HepG2 (cell line): ENCODE results near the gene ITGAV. TPM values are rescaled to one million over a fixed set of nuclear protein-coding genes. Genes with fewer than 3 reads are reported as not detected.

Experiments
- ATAC-seq: fragments of 200-7000 bp; cut with Tn5 transposase; 3 replicates; pipeline ENCODE4 v1.9.1; 2020; ENCODE audit warnings: mild to moderate bottlenecking, moderate library complexity
- BruUV-seq: library from RNA; stranded (reverse); fragments of 400-500 nt; replicated peaks from 2 replicates; lab custom pipeline; 2021; lab: Mats Ljungman, UMichigan
- CTCF ChIA-PET: fragments of 300-600 bp; formaldehyde crosslinking; extraction: SDS; loops from one replicate; lab custom pipeline; 2021; ENCODE audit warnings: low total read pairs, inconsistent platforms, low intra/inter-chr PET ratio; lab: Yijun Ruan, JAX
- POLR2A ChIA-PET: fragments of 350-600 bp; sonication (Branson Sonifier 250); formaldehyde crosslinking; loops from one replicate; lab custom pipeline; 2020; ENCODE audit warnings: antibody characterized with exemption, inconsistent platforms; lab: Yijun Ruan, JAX
- DNase-seq: peaks from one replicate; pipeline ENCODE4 v3.0.0-alpha.2; 2015; ENCODE audit warnings: low spot score
- FAIRE-seq: peaks from 3 replicates; lab custom pipeline; 2011; peaks lifted over from hg19 to GRCh38; lab: Jason Lieb, UNC
- H2AFZ ChIP-seq: one replicate; pipeline ENCODE4 v1.6.1; 2011; ENCODE audit warnings: low read length, inconsistent platforms
- H3K27ac ChIP-seq: fragments of 300-600 bp; 3 replicates; pipeline ENCODE4 v1.8.0; 2011; ENCODE audit warnings: mixed run types, mild to moderate bottlenecking, mixed read lengths, low read length, inconsistent platforms; ENCODE audit not compliant: insufficient read depth; ENCODE audit errors: extremely low read length
- H3K27me3 ChIP-seq, 2 experiments: fragments of 200-600 bp in 1 of 2; 2 replicates in 1 of 2; 3 replicates in 1 of 2; pipeline versions ENCODE4 v1.6.0 to v1.8.0; 2011; ENCODE audit warnings: low read length in 2 of 2, mild to moderate bottlenecking in 2 of 2, moderate library complexity in 2 of 2, inconsistent platforms in 1 of 2; ENCODE audit not compliant: insufficient read depth in 2 of 2, control insufficient read depth in 1 of 2
- H3K36me3 ChIP-seq, 2 experiments: fragments of 200-600 bp in 1 of 2; replicated peaks in 1 of 2; 2 replicates in 1 of 2; 3 replicates in 1 of 2; pipeline versions ENCODE4 v1.5.1 to v1.8.0; 2011; ENCODE audit warnings: low read length in 2 of 2, inconsistent platforms in 1 of 2; ENCODE audit not compliant: insufficient read depth in 2 of 2, control insufficient read depth in 1 of 2
- H3K4me1 ChIP-seq: 2 replicates; pipeline ENCODE4 v1.5.1; 2012; ENCODE audit warnings: low read length, inconsistent platforms; ENCODE audit not compliant: insufficient read depth
- H3K4me2 ChIP-seq: 2 replicates; pipeline ENCODE4 v1.6.0; 2011; ENCODE audit warnings: low read depth, low read length, inconsistent platforms
- H3K4me3 ChIP-seq, 3 experiments: fragments of 200-600 bp in 1 of 3; sonication (generic), shearing (Covaris generic) in 1 of 3; replicated peaks in 1 of 3; 2 replicates each; pipeline ENCODE4 v1.5.1; 2011 to 2016; ENCODE audit warnings: low read length in 3 of 3, inconsistent platforms in 2 of 3, low read depth in 2 of 3, mild to moderate bottlenecking in 2 of 3, control low read depth in 1 of 3, mixed read lengths in 1 of 3; ENCODE audit not compliant: insufficient read depth in 1 of 3
- H3K79me2 ChIP-seq: one replicate; pipeline ENCODE4 v1.6.1; 2011; ENCODE audit warnings: low read length, inconsistent platforms; ENCODE audit not compliant: insufficient read depth
- H3K9ac ChIP-seq: 2 replicates; pipeline ENCODE4 v1.6.0; 2011; ENCODE audit warnings: mild to moderate bottlenecking, low read depth, low read length, inconsistent platforms; ENCODE audit not compliant: insufficient read depth
- H3K9me3 ChIP-seq: 2 replicates; pipeline ENCODE4 v1.5.1; 2012; ENCODE audit warnings: mild to moderate bottlenecking, low read length
- H4K20me1 ChIP-seq: 2 replicates; pipeline ENCODE4 v1.6.0; 2011; ENCODE audit warnings: inconsistent platforms, mild to moderate bottlenecking, low read length, moderate library complexity; ENCODE audit not compliant: insufficient read depth
- MAFF ChIP-seq: IDR thresholded peaks from 2 replicates; pipeline ENCODE4 v1.6.1; 2011; ENCODE audit warnings: low read depth, low read length, improper control_type of control experiment
- MAFK ChIP-seq, 2 experiments: IDR thresholded peaks in 1 of 2; conservative IDR thresholded peaks in 1 of 2; 2 replicates each; pipeline ENCODE4 v1.6.1; 2011; ENCODE audit warnings: improper control_type of control experiment in 2 of 2, low read length in 2 of 2
- PAWR ChIP-seq: sonication (generic); formaldehyde crosslinking; IDR thresholded peaks from 2 replicates; pipeline ENCODE4 v1.4.0; 2020; ENCODE audit warnings: missing genetic modification reagents, mild to moderate bottlenecking, borderline replicate concordance
- ZNF124 ChIP-seq: sonication (generic); formaldehyde crosslinking; IDR thresholded peaks from 2 replicates; pipeline ENCODE4 v1.4.0; 2020; ENCODE audit warnings: missing genetic modification reagents
- ZNF317 ChIP-seq: sonication (generic); formaldehyde crosslinking; IDR thresholded peaks from 2 replicates; pipeline ENCODE4 v1.5.0; 2020; ENCODE audit warnings: mild to moderate bottlenecking, missing genetic modification reagents
- WGBS: methylation state at CpG from one replicate; pipeline ENCODE4 v1.1.6; 2017; ENCODE audit warnings: low lambda C conversion rate; 5-methylcytosine and 5-hydroxymethylcytosine counted together
- in situ Hi-C: cut with HindIII; loops from 2 replicates; pipeline ENCODE4 v1.10.0; 2017; ENCODE audit warnings: low pct_unique_long_range_greater_than_20kb; ENCODE audit not compliant: extremely low pct_ligation_motif_present
- intact Hi-C: fragments of 100-400 bp; cut with micrococcal nuclease; formaldehyde crosslinking; loops from one replicate; pipeline ENCODE4 v1.10.0; 2022; ENCODE audit not compliant: unreplicated experiment
- polyA plus RNA-seq, 8 experiments: library from polyadenylated mRNA; depleted of rRNA in 3 of 8; stranded (reverse) in 7 of 8; unstranded in 1 of 8; fragments of >200 nt; fragmentation: Illumina TruSeq in 4 of 8; extraction: Trizol in 4 of 8; gene quantifications; 2 replicates each; pipeline versions ENCODE4 v1.2.1 to v1.2.3, GENCODE V29; 2011 to 2016; ENCODE audit warnings: low read depth in 4 of 8, missing spikeins in 1 of 8, mixed read lengths in 1 of 8; ENCODE audit not compliant: insufficient read depth in 1 of 8
- total RNA-seq, 5 experiments: library from RNA; depleted of rRNA; stranded (reverse); fragments of >200 nt; fragmentation: Illumina TruSeq; extraction: Trizol; gene quantifications; 2 replicates each; pipeline ENCODE4 v1.2.3, GENCODE V29; 2016; ENCODE audit warnings: low read depth in 1 of 5
- TF ChIP-seq, protein P1 (sequence below): IDR thresholded peaks from 2 replicates; pipeline ENCODE4 v1.6.1; 2016; ENCODE audit warnings: missing biosample characterization, missing genetic modification reagents, low read depth
- TF ChIP-seq, protein P2 (sequence below): sonication (generic); formaldehyde crosslinking; IDR thresholded peaks from 2 replicates; pipeline ENCODE4; 2020; ENCODE audit warnings: missing genetic modification reagents, mild to moderate bottlenecking, borderline replicate concordance
- TF ChIP-seq, protein P3 (sequence below): sonication (generic); formaldehyde crosslinking; IDR thresholded peaks from one replicate; pipeline ENCODE4 v1.5.1; 2020; ENCODE audit warnings: mild to moderate bottlenecking, missing genetic modification reagents; ENCODE audit errors: not compliant biosample characterization

Gene ITGAV
- total and polyA plus RNA-seq, 2 of the 13 experiments (the other 11 are each of a cell fraction or from before 2014, with no cell fraction given): 59.1 to 60.4 TPM

DNA sequence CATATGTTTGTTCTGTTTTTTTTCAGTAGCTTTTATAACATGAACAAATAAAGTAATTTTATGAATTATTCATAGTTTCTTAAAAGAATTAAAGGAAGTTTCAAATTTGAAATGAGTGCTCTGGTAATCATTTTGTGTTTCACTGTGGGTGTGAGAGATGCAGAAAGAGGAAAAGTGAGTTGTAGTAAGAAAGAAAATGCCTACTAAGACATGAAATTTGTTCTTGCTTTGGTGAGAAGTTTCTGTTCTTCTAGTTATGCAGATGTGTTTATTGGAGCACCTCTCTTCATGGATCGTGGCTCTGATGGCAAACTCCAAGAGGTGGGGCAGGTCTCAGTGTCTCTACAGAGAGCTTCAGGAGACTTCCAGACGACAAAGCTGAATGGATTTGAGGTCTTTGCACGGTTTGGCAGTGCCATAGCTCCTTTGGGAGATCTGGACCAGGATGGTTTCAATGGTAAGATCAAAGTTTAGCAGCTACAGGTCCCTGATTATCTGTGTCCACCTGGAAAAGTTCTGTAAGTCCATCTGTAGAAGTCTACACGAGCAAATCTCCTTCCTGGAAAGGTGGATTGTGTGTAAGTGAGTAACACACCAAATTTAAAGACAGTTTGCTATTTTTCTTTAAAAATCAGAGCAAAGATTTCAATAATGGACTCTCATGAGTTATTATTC lies 51.4 kb downstream of the ITGAV start (continued):
- TF ChIP-seq, protein P1, sequence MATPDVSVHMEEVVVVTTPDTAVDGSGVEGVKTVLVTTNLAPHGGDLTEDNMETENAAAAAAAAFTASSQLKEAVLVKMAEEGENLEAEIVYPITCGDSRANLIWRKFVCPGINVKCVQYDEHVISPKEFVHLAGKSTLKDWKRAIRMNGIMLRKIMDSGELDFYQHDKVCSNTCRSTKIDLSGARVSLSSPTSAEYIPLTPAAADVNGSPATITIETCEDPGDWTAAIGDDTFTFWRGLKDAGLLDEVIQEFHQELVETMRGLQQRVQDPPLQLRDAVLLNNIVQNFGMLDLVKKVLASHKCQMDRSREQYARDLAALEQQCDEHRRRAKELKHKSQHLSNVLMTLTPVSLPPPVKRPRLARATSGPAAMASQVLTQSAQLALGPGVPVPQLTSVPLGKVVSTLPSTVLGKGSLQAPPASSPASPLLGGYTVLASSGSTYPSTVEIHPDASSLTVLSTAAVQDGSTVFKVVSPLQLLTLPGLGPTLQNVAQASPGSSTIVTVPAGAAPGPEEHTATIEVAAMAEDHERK (CRISPR knock-in tag): no peak
- TF ChIP-seq ZNF124: no peak
- TF ChIP-seq PAWR (CRISPR knock-in tag): no peak
- TF ChIP-seq, protein P2, sequence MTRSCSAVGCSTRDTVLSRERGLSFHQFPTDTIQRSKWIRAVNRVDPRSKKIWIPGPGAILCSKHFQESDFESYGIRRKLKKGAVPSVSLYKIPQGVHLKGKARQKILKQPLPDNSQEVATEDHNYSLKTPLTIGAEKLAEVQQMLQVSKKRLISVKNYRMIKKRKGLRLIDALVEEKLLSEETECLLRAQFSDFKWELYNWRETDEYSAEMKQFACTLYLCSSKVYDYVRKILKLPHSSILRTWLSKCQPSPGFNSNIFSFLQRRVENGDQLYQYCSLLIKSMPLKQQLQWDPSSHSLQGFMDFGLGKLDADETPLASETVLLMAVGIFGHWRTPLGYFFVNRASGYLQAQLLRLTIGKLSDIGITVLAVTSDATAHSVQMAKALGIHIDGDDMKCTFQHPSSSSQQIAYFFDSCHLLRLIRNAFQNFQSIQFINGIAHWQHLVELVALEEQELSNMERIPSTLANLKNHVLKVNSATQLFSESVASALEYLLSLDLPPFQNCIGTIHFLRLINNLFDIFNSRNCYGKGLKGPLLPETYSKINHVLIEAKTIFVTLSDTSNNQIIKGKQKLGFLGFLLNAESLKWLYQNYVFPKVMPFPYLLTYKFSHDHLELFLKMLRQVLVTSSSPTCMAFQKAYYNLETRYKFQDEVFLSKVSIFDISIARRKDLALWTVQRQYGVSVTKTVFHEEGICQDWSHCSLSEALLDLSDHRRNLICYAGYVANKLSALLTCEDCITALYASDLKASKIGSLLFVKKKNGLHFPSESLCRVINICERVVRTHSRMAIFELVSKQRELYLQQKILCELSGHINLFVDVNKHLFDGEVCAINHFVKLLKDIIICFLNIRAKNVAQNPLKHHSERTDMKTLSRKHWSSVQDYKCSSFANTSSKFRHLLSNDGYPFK (CRISPR knock-in tag): no peak

DNA sequence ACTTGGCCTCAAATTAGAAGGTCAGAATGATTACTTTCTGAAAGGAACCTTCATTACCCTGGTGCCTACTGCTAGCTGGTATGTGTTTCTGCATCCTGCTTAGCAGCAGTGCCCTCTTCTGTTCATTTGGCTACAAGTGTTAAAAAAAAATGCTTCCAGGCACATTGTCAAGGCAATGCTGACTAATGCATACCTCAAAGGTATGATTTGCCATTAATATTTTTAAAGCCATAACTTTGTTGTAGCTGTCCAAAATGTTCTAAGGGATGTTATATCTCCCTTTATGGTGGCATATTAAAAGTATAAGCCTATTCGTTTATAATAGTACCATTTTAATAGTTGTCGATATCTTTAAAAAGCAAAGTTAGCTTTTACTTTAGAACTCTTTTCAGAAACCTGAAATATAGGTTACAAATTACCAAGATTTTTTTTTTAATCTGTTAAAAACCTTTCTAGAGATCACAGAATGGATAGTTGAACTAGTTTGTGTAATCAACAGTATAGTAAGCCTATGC lies 52.0 kb downstream of the ITGAV start:
- CTCF ChIA-PET: interaction anchor here (3.3 kb wide), 1 partner anchor 138 kb away, joined by 57 read pairs; no protein-coding TSS in a partner anchor
- FAIRE-seq (peak; percentile 59), ATAC-seq (peak; percentile 98), DNase-seq (peak; percentile 75)
- intact Hi-C loops: loop anchor here (1.0 to 2.0 kb wide), 3 partner anchors 51 to 156 kb away; partner anchors contain the start of genes ITGAV and ZC3H15
- no peaks in the 10 kb centered on the region for H3K27me3 ChIP-seq
- no peak overlapping the region for H3K4me2 ChIP-seq
- BruUV-seq: no TSS peak
- H3K9ac ChIP-seq: no peak overlapping the region
- H3K4me3 ChIP-seq: no peak overlapping the region
- peaks cover 18 to 46% of the 10 kb centered on the region in 2 experiments for H3K36me3 ChIP-seq
- no peak overlapping the region for H3K27ac ChIP-seq
- in situ Hi-C loops: no loop called here
- no peaks in the 10 kb centered on the region for H3K79me2 ChIP-seq
- no peak overlapping the region for H2AFZ ChIP-seq
- H3K9me3 ChIP-seq: no peaks in the 10 kb centered on the region
- WGBS: 78% methylated on average over 2 of the region's 2 CpGs
- H3K4me1 ChIP-seq: no peaks in the 10 kb centered on the region
- no peaks in the 10 kb centered on the region for H4K20me1 ChIP-seq
- POLR2A ChIA-PET: interaction anchor here (0.9 to 1.7 kb wide), 2 partner anchors 108 to 156 kb away, joined by 3 to 4 read pairs; partner anchors contain the start of gene ZC3H15
- peak; percentile 84 for TF ChIP-seq MAFF
- TF ChIP-seq, protein P3, sequence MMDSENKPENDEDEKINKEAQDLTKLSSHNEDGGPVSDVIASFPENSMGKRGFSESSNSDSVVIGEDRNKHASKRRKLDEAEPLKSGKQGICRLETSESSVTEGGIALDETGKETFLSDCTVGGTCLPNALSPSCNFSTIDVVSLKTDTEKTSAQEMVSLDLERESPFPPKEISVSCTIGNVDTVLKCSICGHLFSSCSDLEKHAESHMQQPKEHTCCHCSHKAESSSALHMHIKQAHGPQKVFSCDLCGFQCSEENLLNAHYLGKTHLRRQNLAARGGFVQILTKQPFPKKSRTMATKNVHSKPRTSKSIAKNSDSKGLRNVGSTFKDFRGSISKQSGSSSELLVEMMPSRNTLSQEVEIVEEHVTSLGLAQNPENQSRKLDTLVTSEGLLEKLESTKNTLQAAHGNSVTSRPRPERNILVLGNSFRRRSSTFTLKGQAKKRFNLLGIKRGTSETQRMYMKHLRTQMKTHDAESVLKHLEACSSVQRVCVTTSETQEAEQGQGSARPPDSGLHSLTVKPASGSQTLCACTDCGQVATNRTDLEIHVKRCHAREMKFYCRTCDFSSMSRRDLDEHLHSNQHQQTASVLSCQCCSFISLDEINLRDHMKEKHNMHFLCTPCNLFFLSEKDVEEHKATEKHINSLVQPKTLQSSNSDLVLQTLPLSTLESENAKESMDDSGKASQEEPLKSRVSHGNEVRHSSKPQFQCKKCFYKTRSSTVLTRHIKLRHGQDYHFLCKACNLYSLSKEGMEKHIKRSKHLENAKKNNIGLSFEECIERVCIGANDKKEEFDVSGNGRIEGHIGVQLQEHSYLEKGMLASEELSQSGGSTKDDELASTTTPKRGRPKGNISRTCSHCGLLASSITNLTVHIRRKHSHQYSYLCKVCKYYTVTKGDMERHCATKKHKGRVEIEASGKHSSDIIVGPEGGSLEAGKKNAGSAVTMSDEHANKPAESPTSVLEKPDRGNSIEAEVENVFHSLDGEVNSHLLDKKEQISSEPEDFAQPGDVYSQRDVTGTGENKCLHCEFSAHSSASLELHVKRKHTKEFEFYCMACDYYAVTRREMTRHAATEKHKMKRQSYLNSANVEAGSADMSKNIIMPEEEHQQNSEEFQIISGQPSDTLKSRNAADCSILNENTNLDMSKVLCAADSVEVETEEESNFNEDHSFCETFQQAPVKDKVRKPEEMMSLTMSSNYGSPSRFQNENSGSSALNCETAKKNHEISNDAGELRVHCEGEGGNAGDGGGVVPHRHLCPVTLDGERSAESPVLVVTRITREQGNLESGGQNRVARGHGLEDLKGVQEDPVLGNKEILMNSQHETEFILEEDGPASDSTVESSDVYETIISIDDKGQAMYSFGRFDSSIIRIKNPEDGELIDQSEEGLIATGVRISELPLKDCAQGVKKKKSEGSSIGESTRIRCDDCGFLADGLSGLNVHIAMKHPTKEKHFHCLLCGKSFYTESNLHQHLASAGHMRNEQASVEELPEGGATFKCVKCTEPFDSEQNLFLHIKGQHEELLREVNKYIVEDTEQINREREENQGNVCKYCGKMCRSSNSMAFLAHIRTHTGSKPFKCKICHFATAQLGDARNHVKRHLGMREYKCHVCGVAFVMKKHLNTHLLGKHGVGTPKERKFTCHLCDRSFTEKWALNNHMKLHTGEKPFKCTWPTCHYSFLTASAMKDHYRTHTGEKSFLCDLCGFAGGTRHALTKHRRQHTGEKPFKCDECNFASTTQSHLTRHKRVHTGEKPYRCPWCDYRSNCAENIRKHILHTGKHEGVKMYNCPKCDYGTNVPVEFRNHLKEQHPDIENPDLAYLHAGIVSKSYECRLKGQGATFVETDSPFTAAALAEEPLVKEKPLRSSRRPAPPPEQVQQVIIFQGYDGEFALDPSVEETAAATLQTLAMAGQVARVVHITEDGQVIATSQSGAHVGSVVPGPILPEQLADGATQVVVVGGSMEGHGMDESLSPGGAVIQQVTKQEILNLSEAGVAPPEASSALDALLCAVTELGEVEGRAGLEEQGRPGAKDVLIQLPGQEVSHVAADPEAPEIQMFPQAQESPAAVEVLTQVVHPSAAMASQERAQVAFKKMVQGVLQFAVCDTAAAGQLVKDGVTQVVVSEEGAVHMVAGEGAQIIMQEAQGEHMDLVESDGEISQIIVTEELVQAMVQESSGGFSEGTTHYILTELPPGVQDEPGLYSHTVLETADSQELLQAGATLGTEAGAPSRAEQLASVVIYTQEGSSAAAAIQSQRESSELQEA: no peak
- TF ChIP-seq MAFK (conservative IDR thresholded peaks at IDR 0.05 in 1 of 2, IDR thresholded peaks at IDR 0.05 in 1 of 2; ENCODE audit: low read length in 2 of 2): peak; percentile 75
- TF ChIP-seq ZNF317: no peak
